CD4-positive, alpha-beta memory T cell (primary cell): ENCODE results near the gene BMP4. TPM values are rescaled to one million over a fixed set of nuclear protein-coding genes. Genes with fewer than 3 reads are reported as not detected.
A peak's percentile ranks its signal among the peaks of the same experiment; 100 is the strongest.

Experiments
- CTCF ChIA-PET: fragments of 350-600 bp; sonication (Branson Sonifier 250); formaldehyde crosslinking; loops from one replicate; lab custom pipeline; 2021; ENCODE audit warnings: inconsistent platforms; ENCODE audit not compliant: partially characterized antibody; lab: Charles Lee
- POLR2A ChIA-PET: fragments of 350-600 bp; sonication (Branson Sonifier 250); formaldehyde crosslinking; loops from one replicate; lab custom pipeline; 2021; ENCODE audit not compliant: partially characterized antibody; lab: Charles Lee
- DNase-seq, 5 donors: peaks; one replicate each; pipeline versions ENCODE4 v3.0.0 to v3.0.0-alpha.2; 2020 to 2022; ENCODE audit warnings: mixed read lengths in 1 of 5
- H3K27ac ChIP-seq: one replicate; pipeline ENCODE4 v1.7.0; 2013; ENCODE audit warnings: low read depth, low read length
- H3K27me3 ChIP-seq: 2 replicates; pipeline ENCODE4 v1.7.0; 2013; ENCODE audit warnings: mild to moderate bottlenecking, low read length, moderate library complexity; ENCODE audit not compliant: insufficient read depth
- H3K36me3 ChIP-seq: 2 replicates; pipeline ENCODE4 v1.7.0; 2013; ENCODE audit warnings: mild to moderate bottlenecking, low read length, moderate library complexity; ENCODE audit not compliant: insufficient read depth
- H3K4me1 ChIP-seq: 2 replicates; pipeline ENCODE4 v1.7.0; 2013; ENCODE audit warnings: mild to moderate bottlenecking, low read length, moderate library complexity; ENCODE audit not compliant: insufficient read depth
- H3K4me3 ChIP-seq, 2 donors: one replicate each; pipeline ENCODE4 v1.7.0; 2013; ENCODE audit warnings: low read length in 2 of 2, mild to moderate bottlenecking in 1 of 2
- H3K9me3 ChIP-seq, 2 donors: one replicate each; pipeline ENCODE4 v1.7.0; 2013; ENCODE audit warnings: low read length in 2 of 2, control low read depth in 1 of 2; ENCODE audit not compliant: control insufficient read depth in 1 of 2
- H3K27ac Mint-ChIP-seq, 7 donors: one replicate each; pipeline ENCODE4 v1.8.0; 2020 to 2021; ENCODE audit warnings: mixed read lengths in 7 of 7, mild to moderate bottlenecking in 6 of 7, inconsistent platforms in 3 of 7, moderate library complexity in 3 of 7
- H3K27me3 Mint-ChIP-seq, 2 donors: one replicate each; pipeline ENCODE4 v1.8.0; 2020 to 2021; ENCODE audit warnings: mixed read lengths in 2 of 2
- H3K36me3 Mint-ChIP-seq, 2 donors: one replicate each; pipeline ENCODE4 v1.8.0; 2020 to 2021; ENCODE audit warnings: mixed read lengths in 2 of 2, inconsistent platforms in 1 of 2, mild to moderate bottlenecking in 1 of 2
- H3K4me1 Mint-ChIP-seq, 4 donors: one replicate each; pipeline ENCODE4 v1.8.0; 2020 to 2021; ENCODE audit warnings: mixed read lengths in 4 of 4, mild to moderate bottlenecking in 1 of 4
- H3K4me3 Mint-ChIP-seq, 8 donors: one replicate each; pipeline ENCODE4 v1.8.0; 2020 to 2021; ENCODE audit warnings: mixed read lengths in 8 of 8, mild to moderate bottlenecking in 7 of 8, moderate library complexity in 6 of 8, inconsistent platforms in 3 of 8
- H3K9me3 Mint-ChIP-seq, 8 donors: one replicate each; pipeline ENCODE4 v1.8.0; 2020 to 2021; ENCODE audit warnings: mixed read lengths in 8 of 8, mild to moderate bottlenecking in 5 of 8, inconsistent platforms in 3 of 8, moderate library complexity in 1 of 8
- intact Hi-C: fragments of 100-400 bp; cut with micrococcal nuclease; formaldehyde crosslinking; loops from one replicate; pipeline ENCODE4 v1.15.1; 2023
- polyA plus RNA-seq, 2 donors: library from polyadenylated mRNA; unstranded; fragments of 300-500 nt; fragmentation: Illumina TruSeq; gene quantifications; one replicate each; pipeline ENCODE4 v1.2.3, GENCODE V29; 2021
- total RNA-seq, 2 experiments: library from RNA; stranded (reverse); gene quantifications; one replicate each; pipeline ENCODE4 v1.2.3, GENCODE V29; 2021

The BMP4 gene
- total and polyA plus RNA-seq, 4 experiments from 2014 or later = 1.1 to 2.8 (median 2.2) TPM; not detected in 1

DNA sequence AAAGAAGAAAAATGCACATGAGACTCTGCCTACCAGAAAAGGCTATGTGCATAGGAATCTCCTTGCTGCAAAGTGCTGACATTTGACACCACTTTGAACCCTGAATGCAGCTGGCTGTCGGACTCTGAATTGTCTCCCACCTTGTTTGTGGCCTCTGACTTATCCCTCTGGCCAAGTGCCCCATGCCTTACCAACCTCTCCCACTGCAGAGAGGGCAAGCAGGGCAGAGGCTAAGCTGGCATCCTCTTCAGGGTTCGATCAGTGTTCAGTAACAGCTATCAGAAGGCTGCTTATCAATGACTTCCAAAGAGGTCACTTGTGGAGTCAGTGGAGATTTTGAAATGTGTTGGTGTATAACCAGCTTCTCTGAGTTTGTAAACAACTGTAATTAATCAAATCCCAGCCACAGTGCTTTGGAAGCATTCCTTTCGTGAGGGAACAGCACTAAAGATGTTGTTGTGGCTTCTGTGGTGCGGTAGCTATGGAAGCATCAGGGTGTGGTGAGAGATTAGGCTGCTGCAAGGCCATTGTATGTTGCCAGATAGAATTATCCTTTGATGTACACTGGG lies 22.6 kb upstream of the BMP4 start:
- H3K9me3 Mint-ChIP-seq = peaks cover 0 to 8% (median 3%) of the 10 kb centered on the region in 8 donors
- H3K27ac Mint-ChIP-seq = no peak overlapping the region
- no peaks in the 10 kb centered on the region for H3K36me3 Mint-ChIP-seq
- H3K27ac ChIP-seq = no peak overlapping the region
- no peaks in the 10 kb centered on the region for H3K4me1 ChIP-seq
- H3K9me3 ChIP-seq = no peaks in the 10 kb centered on the region
- intact Hi-C loops = no loop called here
- H3K4me3 Mint-ChIP-seq = no peak overlapping the region
- ChIA-PET POLR2A (no interaction called here), CTCF (no interaction called here)
- no peaks in the 10 kb centered on the region for H3K27me3 ChIP-seq
- no peak overlapping the region for H3K4me3 ChIP-seq
- peaks cover 0 to 3% of the 10 kb centered on the region in 2 donors for H3K27me3 Mint-ChIP-seq
- no peaks in the 10 kb centered on the region for H3K36me3 ChIP-seq
- H3K4me1 Mint-ChIP-seq = no peaks in the 10 kb centered on the region
- no peak for DNase-seq

DNA sequence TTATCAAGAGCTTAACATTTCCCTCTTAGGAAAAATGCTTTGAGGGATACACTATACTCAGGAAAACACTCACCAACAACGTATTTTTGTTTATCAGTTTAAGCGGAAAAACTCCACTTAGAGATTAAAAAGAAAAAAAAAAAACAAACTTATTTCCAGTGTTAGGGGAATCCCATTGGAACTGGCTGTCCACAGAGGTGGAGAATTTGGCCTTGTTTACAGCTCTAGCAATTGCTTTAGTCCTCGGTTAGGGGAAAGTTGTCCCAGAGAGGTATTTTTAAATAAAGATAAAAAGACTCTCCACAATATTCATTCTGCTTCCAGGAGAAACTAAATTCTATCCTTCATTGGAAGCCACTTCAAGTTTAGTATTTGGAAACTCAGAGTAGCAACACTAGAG lies 21.6 kb upstream of the BMP4 start:
- intact Hi-C loops = no loop called here
- H3K4me1 Mint-ChIP-seq = no peaks in the 10 kb centered on the region
- DNase-seq = no peak
- peaks cover 0 to 2% (median 0%) of the 10 kb centered on the region in 8 donors for H3K9me3 Mint-ChIP-seq
- no peaks in the 10 kb centered on the region for H3K36me3 Mint-ChIP-seq
- Histone ChIP-seq H3K36me3 (no peaks in the 10 kb centered on the region), H3K4me3 (no peak overlapping the region), H3K9me3 (no peaks in the 10 kb centered on the region), H3K4me1 (no peaks in the 10 kb centered on the region), H3K27ac (no peak overlapping the region), H3K27me3 (no peaks in the 10 kb centered on the region)
- ChIA-PET POLR2A (no interaction called here), CTCF (no interaction called here)
- no peak overlapping the region for H3K27ac Mint-ChIP-seq
- H3K4me3 Mint-ChIP-seq = no peak overlapping the region
- H3K27me3 Mint-ChIP-seq = peaks cover 0 to 3% of the 10 kb centered on the region in 2 donors

DNA sequence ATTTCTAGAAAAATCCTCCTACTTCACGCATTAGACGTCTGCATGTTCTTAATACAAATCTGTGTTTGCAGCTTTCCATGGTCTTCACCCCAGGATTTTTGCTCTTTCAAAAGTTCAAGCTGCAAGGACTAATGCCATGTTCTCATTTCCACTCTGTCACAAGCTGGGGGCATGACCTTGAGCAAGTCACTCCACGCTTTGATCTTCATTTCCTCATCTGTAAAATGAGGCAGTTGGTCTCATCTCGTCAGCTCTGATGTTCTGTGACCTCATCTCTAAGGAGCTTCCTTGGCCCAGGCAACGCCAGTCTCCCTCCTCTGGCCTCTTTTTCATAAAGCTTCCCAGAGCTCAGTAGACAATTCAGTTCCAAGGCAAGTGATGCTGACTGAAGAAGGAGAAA lies 18.8 kb upstream of the BMP4 start:
- Histone ChIP-seq H3K4me3 (no peak overlapping the region), H3K27me3 (no peaks in the 10 kb centered on the region), H3K9me3 (no peaks in the 10 kb centered on the region), H3K27ac (no peak overlapping the region), H3K4me1 (no peaks in the 10 kb centered on the region), H3K36me3 (no peaks in the 10 kb centered on the region)
- no peaks in the 10 kb centered on the region for H3K4me1 Mint-ChIP-seq
- no peaks in the 10 kb centered on the region for H3K36me3 Mint-ChIP-seq
- peaks cover 0 to 4% of the 10 kb centered on the region in 2 donors for H3K27me3 Mint-ChIP-seq
- CTCF ChIA-PET = no interaction called here
- H3K4me3 Mint-ChIP-seq = no peak overlapping the region
- intact Hi-C loops = no loop called here
- peak overlapping the region in 1 of 7 donors; percentile 30 for H3K27ac Mint-ChIP-seq
- DNase-seq = no peak
- peaks cover 0 to 2% (median 0%) of the 10 kb centered on the region in 8 donors for H3K9me3 Mint-ChIP-seq
- POLR2A ChIA-PET = no interaction called here

DNA sequence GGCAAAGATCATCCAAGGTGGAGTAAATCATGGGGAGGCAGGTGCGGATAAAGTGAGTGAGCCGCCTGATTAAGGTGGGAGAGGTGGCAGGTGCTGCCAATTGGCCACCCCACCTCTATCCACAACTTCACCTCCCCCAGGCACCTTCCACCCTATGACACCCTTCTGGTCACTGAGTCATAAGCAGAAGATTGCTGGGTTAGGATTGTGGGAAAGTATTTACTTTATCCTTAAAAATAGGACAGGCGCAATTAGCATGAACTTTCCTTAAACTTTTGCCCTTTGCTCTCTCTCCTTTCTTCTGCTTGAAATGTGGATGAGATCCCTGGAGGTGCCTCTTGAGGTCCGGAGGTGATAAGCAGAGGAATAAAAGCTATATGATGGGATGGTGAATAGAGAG lies 14.9 kb upstream of the BMP4 start:
- Histone ChIP-seq H3K9me3 (no peaks in the 10 kb centered on the region), H3K4me1 (no peaks in the 10 kb centered on the region), H3K27ac (no peak overlapping the region), H3K4me3 (no peak overlapping the region), H3K27me3 (no peaks in the 10 kb centered on the region), H3K36me3 (no peaks in the 10 kb centered on the region)
- Mint-ChIP-seq H3K4me1 (no peaks in the 10 kb centered on the region), H3K36me3 (no peaks in the 10 kb centered on the region), H3K4me3 (no peak overlapping the region), H3K27ac (no peak overlapping the region), H3K27me3 (peaks cover 4 to 6% of the 10 kb centered on the region in 2 donors), H3K9me3 (peaks cover 0 to 4% (median 0%) of the 10 kb centered on the region in 8 donors)
- no peak for DNase-seq
- ChIA-PET POLR2A (no interaction called here), CTCF (no interaction called here)
- intact Hi-C loops = no loop called here

DNA sequence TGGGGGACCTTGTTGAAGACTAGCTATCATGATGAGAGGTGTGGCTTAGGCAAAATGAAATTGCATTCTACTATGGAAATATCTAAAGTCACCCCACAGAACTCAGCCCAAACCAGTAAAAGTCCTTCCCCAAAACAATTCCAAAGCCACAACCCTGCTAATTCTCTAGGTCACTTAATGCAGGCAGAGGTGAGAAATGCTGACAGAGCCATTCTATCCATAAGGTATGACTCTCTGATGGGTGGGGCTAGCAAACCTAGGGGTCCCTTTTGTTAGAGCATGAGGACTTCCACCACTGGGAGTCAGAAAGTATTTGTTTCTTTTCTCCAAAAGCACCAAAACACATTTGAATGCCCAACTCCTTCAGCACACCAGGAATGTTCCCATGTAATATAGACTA lies 12.7 kb upstream of the BMP4 start:
- Histone ChIP-seq H3K27ac (no peak overlapping the region), H3K36me3 (no peaks in the 10 kb centered on the region), H3K9me3 (no peaks in the 10 kb centered on the region), H3K27me3 (no peaks in the 10 kb centered on the region), H3K4me3 (no peak overlapping the region), H3K4me1 (no peaks in the 10 kb centered on the region)
- Mint-ChIP-seq H3K9me3 (peaks cover 0 to 4% (median 0%) of the 10 kb centered on the region in 8 donors), H3K27ac (no peak overlapping the region), H3K4me3 (no peak overlapping the region), H3K4me1 (no peaks in the 10 kb centered on the region), H3K36me3 (no peaks in the 10 kb centered on the region), H3K27me3 (peaks cover 6 to 10% of the 10 kb centered on the region in 2 donors)
- CTCF ChIA-PET = no interaction called here
- DNase-seq = no peak
- intact Hi-C loops = no loop called here
- POLR2A ChIA-PET = no interaction called here

DNA sequence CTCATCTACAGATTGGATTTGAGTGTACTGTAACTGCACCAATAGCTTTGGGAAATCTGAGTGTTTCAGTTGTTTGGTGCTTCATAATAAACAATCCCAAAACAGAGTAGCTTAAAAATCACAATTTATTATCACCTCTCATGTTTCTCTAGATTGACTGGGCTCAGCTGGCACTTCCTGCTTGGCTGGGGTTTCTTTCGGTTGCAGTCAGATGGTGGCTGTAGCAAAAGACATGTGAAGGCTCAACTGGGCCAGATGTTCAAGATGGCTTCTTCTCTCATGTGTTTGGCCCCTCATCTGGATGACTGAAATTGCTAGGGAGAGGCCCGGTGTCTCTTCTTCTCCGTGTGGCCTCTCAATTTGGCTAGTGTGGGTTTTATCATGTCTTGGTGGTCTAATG lies 12.1 kb upstream of the BMP4 start:
- intact Hi-C loops = no loop called here
- no peak overlapping the region for H3K4me3 Mint-ChIP-seq
- POLR2A ChIA-PET = no interaction called here

DNA sequence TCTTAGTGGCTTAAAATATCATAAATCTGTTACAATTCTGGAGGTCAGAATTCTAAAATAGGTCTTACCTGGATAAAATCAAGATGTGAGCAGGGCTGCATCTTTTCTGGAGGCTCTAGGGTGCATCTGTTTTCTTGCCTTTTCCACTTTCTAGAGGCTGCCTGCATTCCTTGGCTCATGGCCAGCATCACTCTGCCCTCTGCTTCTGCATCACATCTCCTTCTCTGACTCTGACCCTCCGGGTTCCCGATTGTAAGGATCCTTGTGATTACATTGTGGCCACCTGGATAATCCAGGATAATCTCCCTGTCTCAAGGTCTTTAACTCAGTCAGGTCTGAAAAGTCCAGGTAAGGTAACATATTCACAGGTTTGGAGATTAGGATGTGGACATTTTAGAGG lies 11.0 kb upstream of the BMP4 start:
- intact Hi-C loops = no loop called here
- Histone ChIP-seq H3K27me3 (peaks cover 2% of the 10 kb centered on the region), H3K27ac (no peak overlapping the region), H3K36me3 (no peaks in the 10 kb centered on the region), H3K4me1 (no peaks in the 10 kb centered on the region), H3K9me3 (no peaks in the 10 kb centered on the region), H3K4me3 (no peak overlapping the region)
- no peak for DNase-seq
- CTCF ChIA-PET = no interaction called here
- peaks cover 0 to 4% (median 0%) of the 10 kb centered on the region in 8 donors for H3K9me3 Mint-ChIP-seq
- peaks cover 0 to 12% (median 7%) of the 10 kb centered on the region in 4 donors for H3K4me1 Mint-ChIP-seq
- no peaks in the 10 kb centered on the region for H3K36me3 Mint-ChIP-seq
- POLR2A ChIA-PET = no interaction called here
- H3K27me3 Mint-ChIP-seq = peaks cover 16 to 20% of the 10 kb centered on the region in 2 donors
- no peak overlapping the region for H3K27ac Mint-ChIP-seq
- H3K4me3 Mint-ChIP-seq = peak overlapping the region in 1 of 8 donors; percentile 21

More for the DNA sequence above, 12.1 kb upstream of the BMP4 start:
- Mint-ChIP-seq H3K27me3 (peaks cover 9 to 13% of the 10 kb centered on the region in 2 donors), H3K9me3 (peaks cover 0 to 4% (median 0%) of the 10 kb centered on the region in 8 donors), H3K4me1 (peaks cover 0 to 2% (median 2%) of the 10 kb centered on the region in 4 donors), H3K27ac (no peak overlapping the region), H3K36me3 (no peaks in the 10 kb centered on the region)
- CTCF ChIA-PET = no interaction called here
- Histone ChIP-seq H3K27ac (no peak overlapping the region), H3K27me3 (no peaks in the 10 kb centered on the region), H3K4me1 (no peaks in the 10 kb centered on the region), H3K9me3 (no peaks in the 10 kb centered on the region), H3K4me3 (no peak overlapping the region), H3K36me3 (no peaks in the 10 kb centered on the region)
- DNase-seq = no peak
